NCI-H774 (cell line): ENCODE data around the gene KRTAP6-1.

Experiments used
- DNase-seq: peaks from one replicate; lab custom pipeline; 2025; lab: John Stamatoyannopoulos, UW

The KRTAP6-1 gene

GRCh38 chr21:30613836-30614235, at the start of gene KRTAP6-1:
KRTAP6-1 (minus strand) TSS chr21:30613930; CDS start chr21:30613904, 26 bp downstream.
- no peak for DNase-seq

DNA sequence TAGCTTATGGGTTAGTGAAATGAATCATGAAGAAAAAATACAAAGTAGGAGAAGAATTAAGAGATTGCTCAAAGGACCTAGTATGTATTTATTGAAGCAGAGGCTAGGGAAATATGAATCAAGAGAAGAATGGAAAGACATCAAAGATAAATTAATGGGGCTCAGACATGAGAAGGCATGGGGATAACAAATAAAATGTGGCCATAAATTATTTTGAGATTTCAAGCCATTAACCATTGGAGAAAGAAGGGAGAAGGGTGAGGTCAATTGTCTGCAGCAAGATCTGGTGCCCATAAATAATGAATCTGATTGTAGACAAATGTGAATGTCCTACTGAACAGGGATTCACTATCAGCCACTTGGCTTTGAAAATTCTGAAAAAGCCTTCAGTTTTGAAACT, 39.2 kb upstream of the KRTAP6-1 start:
- no peak for DNase-seq

- DNase-seq, result no peak
Observed at GRCh38 chr21:30646904-30647414, 33.2 kb upstream of the KRTAP6-1 start.

GRCh38 chr21:30642564-30642963, 28.8 kb upstream of the KRTAP6-1 start, which contains the start of gene KRTAP20-3:
KRTAP20-3 (plus strand) TSS chr21:30642864.
- DNase-seq, result no peak

DNA sequence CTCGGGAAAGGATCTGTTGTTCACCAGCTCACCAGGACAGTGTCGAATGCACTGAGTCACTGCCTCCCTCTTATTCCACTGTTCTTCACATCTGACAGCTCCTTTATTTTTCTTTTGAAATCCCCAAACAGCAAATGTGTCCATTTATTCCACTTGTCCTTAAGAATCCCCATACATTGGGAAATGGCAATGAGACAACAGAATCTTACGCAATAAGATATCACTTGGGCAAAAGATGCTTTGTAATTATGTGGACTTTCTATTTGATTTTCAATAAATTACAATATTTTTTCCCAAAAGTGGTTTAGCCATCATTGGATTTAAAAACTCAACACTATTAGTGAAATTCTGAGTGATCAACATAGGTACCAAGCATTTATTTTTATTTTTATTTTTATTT, 25.0 kb upstream of the KRTAP6-1 start:
- DNase-seq, result no peak

DNA sequence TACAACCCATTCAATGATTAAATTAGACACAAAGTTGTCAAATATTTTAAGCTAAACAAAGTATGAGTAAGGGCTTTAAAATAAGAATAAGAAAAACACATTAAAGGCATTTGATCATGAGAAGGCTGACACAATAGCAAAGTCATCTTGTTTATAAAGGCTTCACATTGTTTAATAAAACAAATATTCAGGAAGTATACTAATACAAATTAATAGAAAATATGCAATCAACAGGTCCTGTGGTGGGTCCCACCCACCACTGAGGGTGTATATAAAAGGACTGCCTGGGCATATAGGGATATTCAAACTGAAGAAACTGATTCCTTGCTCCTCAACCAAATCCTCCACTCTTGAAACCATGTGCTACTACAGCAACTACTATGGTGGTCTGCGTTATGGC, 21.2 kb upstream of the KRTAP6-1 start, which contains the start of gene KRTAP20-2:
KRTAP20-2 (plus strand) TSS at position 301 of the 400 bp plus-strand sequence; CDS start at position 359, 58 bp downstream.
- DNase-seq, result no peak

DNA sequence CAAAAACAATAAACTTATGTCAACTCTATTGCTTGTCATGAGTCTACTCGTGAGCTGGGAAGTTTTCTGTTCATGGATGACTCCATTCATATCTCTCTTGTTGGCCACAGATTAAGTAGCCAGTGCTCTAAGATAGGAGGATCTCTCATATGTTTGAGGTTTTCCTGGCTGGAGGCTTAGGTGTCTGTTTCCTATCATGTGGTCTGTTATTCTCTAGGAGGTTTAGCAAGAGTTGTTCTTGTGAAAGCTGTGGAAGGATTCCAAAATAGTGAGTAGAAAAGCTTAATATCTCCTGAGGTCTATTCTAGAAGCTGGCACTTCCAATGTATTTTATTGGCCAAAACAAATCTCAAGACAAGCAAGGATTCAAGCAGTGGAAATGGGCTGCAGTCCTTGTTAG, 15.5 kb upstream of the KRTAP6-1 start:
- DNase-seq, result no peak

DNA sequence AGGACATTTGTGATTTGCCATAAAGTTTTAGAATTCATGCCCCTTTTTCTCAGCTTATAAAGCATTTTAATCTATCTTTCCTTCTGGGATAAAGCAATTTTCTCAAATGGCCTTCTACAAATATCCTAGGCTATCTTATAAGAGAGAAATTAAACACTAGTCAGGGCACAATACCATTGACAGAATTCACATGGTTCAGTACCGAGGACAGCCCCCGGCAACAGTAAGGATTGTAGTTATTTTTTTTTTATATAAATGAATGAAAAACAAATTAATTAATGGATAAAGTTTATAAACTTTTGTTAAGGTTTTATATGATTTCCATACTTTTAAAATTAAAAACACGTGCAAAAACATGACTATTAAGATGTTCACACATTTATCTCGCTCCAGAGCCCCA, 14.4 kb upstream of the KRTAP6-1 start:
- DNase-seq, result no peak

GRCh38 chr21:30625449-30626165, 11.9 kb upstream of the KRTAP6-1 start:
- DNase-seq, result no peak

DNA sequence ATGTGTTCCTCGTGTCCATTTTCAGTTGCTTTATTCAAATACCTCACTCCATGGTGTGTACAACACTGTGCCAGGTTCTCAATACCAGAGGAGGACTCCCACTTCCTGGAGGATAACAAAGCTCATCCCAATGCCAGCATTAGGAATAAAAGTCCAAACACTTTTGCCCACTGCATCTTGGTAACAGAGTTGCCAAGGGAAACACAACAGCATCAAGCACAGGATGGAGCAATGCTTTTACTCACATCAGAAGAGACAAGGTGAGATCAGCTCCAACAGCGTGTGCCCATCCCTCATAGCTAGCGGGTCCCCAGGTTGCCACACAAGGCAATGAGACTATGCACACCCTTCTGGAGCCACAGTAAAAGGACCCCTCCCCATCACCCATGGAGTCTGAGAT, 9.6 kb upstream of the KRTAP6-1 start:
- no peak for DNase-seq

DNA sequence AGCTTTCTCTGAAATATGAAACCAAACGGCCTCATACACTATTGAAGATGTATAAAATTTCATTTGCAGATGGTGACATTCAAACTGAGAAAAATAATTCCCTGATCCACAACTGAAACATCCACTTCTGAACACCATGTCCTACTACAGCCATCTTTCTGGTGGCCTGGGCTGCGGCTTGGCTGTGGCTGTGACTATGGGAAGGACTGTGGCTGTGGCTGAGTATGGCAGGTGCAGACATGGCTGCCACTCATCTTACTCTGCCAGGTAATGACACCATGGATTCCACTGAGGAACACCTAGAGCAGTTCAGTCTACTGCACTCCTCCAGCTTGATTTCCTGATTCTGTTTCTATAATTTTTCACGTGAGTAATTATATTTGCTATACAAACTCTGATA, 6.8 kb upstream of the KRTAP6-1 start, which contains the start of gene KRTAP20-4:
KRTAP20-4 (plus strand) TSS at position 106 of the 400 bp plus-strand sequence.
- no peak for DNase-seq

DNA sequence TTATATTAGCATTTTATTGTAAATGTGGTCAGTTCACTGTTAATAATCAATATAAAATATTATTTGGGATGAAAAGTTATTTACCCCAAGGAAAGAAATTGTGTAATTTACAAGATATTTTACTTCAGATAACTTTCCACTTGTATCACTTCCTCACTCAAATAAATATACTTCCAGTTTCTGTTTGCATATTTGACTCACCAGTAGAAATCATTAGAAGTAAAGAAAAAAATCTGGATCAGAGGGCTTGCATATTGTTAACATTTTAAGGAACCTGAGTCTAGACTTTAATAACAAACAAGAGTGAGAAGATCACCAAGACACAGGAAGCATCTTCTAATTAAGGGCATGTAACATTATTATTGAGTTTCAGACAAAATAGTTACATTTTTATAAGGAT, 6.3 kb upstream of the KRTAP6-1 start:
- no peak for DNase-seq

DNA sequence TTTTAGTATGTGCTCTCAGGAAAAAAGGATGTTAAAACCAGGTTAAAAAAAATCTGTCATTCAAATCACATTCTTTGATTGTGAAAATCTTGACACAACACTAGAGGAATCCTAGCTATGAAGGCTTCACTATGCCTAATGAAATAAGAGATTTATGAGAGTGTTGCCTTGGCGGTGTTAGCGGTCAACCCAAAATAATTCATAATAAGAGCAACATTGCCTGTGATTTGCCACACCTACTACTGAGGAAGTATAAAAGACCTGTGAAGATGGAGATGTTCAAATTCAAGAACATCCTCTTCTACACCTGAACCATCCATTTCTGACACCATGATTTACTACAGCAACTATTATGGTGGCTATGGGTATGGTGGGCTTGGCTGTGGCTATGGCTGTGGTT, 2.4 kb upstream of the KRTAP6-1 start, which contains the start of gene KRTAP20-1:
KRTAP20-1 (plus strand) TSS at position 301 of the 400 bp plus-strand sequence; CDS start at position 331, 30 bp downstream.
- no peak for DNase-seq

- no peak for DNase-seq
Observed at GRCh38 chr21:30615199-30615598, 1.5 kb upstream of the KRTAP6-1 start.

DNA sequence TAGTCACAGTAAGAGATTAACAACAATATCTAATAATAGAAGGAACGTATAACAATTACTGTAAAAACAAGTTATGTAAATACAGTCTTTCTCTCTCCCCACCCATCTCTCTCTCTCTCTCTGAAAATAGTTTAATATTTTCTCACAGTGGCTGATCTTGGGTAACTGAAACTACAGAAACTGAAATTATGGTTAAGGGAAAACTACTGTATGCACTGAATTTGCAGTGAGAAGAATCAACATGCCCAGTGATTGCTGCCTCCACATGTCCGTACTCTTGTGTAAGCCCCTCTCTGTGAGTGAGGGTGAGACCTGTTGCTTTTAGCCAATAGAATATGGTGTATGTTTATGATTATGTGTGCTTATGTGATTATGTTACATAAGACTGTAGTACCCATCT, 1.6 kb downstream of the KRTAP6-1 start:
- DNase-seq, result no peak

DNA sequence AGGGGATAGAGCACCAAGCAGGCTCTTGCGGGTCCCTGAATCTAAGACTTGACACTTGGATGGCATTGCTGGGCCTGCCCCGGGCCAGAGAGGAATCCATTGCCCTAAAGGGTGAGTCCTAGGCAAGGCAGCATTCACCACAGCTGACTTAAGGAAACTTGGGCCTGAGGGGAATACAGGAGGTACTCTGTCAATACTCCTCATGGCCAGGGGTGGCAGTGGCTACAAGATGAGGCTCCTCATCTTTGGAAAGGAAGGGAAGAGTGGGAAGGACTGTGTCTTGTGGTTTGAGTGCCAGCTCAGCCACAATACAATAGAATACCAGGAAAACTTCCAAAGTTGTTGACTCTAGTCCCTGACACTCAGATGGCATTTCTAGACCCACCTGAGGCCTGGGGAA, 7.8 kb downstream of the KRTAP6-1 start:
- DNase-seq, result no peak

- no peak for DNase-seq
Observed at GRCh38 chr21:30600787-30601186, 12.9 kb downstream of the KRTAP6-1 start, which contains the start of gene KRTAP22-1. KRTAP22-1 (plus strand) TSS chr21:30601087.

DNA sequence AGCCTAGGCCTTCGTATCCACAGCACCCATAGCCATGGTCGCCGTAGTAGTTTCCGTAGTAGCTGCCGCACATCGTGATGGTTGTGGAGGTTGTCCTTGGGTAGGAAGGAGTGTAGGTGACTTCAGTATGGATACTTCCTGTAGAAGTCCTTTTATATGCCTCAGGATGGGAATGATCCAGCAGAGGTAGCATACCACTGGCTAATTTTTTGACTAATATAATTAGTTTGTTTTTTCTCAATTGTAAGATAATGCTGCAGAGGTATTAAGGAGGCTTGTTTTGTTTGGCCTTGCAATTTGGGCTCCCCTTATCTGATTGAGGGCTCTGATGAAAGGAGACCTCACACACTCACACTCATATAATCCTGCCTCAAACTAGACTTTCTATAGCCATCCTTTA, 14.9 kb downstream of the KRTAP6-1 start, which contains the start of gene KRTAP6-2:
KRTAP6-2 (minus strand) TSS at position 101 of the 400 bp plus-strand sequence; CDS start at position 73, 28 bp downstream.
- DNase-seq, result no peak

DNA sequence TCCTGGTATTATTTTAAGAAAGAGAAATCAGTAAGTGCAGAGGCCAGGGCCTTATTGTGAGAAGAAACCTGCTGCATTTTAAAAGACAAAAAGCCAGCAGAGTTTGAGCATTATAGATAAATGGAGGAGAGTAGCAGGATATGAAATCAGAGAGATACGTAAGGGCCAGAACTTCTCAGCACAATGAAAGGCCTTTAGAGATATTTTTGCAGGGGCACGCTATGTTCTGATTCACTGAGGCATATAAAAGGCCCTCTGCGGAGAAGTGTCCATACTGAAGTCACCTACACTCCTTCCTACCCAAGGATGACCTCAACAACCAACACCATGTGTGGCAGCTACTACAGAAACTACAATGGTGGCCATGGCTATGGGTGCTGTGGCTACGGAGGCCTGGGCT, 21.6 kb downstream of the KRTAP6-1 start, which contains the start of gene KRTAP6-3:
KRTAP6-3 (plus strand) TSS at position 301 of the 400 bp plus-strand sequence; CDS start at position 307, 6 bp downstream.
- DNase-seq, result no peak

DNA sequence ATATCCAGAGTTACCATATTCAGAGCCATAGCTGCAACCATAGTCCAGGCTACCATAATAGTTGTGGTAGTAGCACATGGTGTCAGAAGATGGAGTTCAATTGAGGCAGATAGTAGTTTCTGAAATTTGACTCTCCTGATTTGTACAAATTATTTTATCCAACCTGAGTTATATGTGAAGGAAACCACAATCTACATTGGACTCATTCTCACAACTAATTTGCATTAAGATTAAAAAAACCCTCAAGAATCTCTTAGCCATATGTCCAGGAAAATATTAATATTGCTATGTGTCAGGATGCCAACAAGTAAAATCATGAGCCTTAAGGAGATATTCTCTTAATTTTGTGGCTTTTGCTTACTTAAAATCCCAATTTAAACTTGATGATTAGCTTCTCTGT, 23.4 kb downstream of the KRTAP6-1 start, which contains the start of gene KRTAP22-2:
KRTAP22-2 (minus strand) TSS at position 101 of the 400 bp plus-strand sequence.
- DNase-seq, result no peak

DNA sequence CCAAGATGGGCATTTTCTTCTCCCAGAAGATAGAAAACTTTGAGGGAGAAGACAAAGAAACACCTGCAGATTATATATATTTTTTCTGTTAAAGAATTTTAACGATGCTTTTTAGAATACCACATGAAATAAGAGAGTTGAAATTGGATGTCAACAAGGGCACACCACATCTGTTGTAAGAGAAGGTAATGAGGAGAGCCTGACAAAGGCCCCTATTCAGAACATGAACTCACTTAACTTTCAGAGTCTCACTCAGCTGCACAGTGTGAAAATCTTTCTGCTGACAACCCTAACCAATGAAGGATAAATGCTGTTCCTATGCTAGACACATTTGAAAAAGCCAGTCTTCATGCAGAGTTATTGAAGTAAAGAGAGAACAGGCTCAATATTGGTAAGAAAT, 30.9 kb downstream of the KRTAP6-1 start:
- no peak for DNase-seq

DNA sequence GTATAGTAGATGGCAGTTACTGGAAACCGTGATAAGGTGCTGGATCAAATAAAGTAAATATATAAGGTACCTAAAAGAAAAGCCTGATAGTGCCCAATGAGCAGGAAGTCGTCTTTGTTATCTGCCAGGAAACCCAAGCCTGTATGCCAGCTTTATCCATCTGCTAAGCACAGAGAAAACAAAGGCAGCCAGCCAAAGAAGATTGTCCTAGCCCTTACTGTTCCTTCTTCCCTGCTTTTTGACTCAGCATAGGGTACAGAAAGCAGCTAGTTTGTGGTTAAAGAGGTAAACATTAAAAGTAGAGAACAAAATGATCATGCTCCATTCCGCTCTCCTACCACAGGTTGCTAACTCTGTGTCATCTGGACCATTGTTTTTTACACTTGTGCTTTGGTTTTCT, 33.6 kb downstream of the KRTAP6-1 start:
- DNase-seq, result no peak

DNA sequence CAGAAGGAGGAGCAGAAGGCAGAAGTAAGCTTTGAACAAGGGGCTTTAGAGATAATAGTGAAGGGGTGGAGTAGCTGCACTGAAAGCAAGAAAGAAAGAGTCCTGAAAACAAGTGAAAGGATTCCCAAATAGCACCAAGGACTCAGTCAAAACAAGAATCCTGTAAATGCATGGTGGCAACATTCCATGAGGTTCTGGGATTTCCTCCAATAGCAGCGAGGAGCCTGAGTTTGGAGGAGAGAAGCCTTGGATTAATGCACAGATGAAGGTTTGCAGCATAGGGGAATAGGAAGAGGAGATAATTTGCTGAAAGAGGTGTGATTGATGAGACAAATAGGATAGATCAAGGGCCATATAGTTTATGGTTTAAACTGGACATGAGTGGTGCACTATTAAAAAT, 34.4 kb downstream of the KRTAP6-1 start:
- no peak for DNase-seq
